GM12892 (cell line): ENCODE data around the gene MCC.

ENCODE experiments used
- POLR2A ChIP-seq: IDR thresholded peaks from 2 replicates; pipeline ENCODE4 v1.6.1; 2011; ENCODE audit warnings: low read depth, low read length, control low read depth
- POLR2AphosphoS5 ChIP-seq: IDR thresholded peaks from 2 replicates; pipeline ENCODE4 v1.6.1; 2011; ENCODE audit warnings: low read depth, low read length, control low read depth

DNA sequence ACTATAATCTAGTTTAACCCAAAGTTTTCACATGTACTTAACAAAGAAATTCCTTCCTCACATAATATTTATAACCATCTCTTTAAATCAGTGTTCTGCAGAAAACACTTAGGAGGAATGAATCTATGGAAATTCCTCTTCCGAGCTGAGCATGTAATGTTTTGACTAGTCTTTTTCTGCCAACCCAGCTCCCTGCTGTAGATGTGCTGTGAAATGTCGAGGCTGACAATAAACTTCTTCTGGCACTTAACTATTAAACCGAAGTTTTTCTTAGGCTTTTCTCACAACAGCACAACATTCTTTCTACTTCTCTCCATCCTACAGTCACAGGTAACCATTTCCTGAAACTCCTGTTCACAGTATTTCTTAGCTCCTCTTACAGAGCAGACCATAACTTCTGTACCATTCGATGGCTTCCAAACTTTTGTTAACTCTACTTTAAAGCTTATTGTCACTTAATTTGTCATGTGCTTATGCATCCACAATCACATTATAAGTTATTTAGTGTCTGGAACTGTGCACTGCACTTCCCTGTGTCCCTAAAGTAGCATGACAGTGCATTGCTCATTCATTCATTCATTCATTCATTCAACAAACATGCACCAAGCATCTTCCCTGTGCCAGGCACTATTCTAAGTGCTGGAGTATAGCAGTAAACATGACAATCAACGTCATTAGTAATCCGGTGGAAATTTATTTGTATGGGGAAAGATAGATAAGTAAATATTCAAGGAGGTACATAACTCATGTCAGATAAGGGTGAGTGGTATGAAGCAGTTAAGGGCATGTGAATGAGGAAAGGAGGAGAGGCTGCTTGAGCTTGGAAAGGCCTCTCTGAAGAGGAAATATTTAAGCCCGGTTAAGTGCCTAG lies 108.1 kb downstream of the MCC start:
- TF ChIP-seq POLR2AphosphoS5: no peak
- no peak for TF ChIP-seq POLR2A
